AG09319 (cell line): ENCODE results near the gene BCL2L15.

Source experiments
- DNase-seq: peaks from one replicate; pipeline ENCODE4 v3.0.0-alpha.2; 2010; ENCODE audit warnings: low read depth; ENCODE audit errors: extremely low read depth
- TF ChIP-seq, protein P1 (sequence below): IDR thresholded peaks from 2 replicates; pipeline ENCODE4 v1.5.1; 2011; ENCODE audit warnings: low read depth, mild to moderate bottlenecking, inconsistent platforms, low read length, moderate library complexity

The BCL2L15 gene

DNA sequence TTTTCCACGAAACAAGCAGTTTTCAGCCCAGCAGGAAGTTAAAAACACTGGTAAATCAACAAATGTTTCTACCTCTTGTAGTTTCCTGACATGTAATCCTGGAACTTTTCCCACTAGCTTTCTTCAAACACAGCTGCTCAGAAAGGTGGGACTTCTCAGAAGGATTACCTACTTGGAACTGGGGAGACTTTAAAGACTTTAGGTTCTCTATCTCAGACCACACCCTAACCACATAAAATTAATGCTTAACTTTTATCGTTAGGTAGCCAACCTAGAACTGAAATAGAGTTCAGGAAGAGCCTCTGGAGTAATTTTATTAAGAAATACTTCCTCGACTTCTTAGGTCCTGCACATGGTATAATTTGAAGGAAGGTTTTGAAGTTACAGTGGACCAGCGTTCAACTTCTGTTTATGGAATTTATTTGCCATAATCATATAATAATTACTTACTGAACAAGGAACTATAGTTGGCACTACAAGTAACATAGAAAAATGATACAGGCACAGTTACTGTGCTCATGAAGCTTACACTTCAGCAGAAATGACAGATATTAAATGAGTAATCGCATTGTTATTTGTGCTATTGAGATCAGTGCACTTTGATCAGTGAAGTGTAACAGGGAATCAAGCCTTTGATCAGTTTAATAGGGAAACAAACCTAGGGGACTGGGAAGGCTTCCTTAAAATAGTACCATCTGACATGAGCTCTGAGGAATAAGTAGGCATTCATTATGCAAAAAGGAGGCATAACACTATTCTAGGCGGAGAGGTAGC lies at the start of gene BCL2L15:
Gene BCL2L15, minus strand, starts transcription at position 180 of the 774 bp plus-strand sequence. CDS start 206 bp downstream, outside the sequence.
- TF ChIP-seq, protein P1, sequence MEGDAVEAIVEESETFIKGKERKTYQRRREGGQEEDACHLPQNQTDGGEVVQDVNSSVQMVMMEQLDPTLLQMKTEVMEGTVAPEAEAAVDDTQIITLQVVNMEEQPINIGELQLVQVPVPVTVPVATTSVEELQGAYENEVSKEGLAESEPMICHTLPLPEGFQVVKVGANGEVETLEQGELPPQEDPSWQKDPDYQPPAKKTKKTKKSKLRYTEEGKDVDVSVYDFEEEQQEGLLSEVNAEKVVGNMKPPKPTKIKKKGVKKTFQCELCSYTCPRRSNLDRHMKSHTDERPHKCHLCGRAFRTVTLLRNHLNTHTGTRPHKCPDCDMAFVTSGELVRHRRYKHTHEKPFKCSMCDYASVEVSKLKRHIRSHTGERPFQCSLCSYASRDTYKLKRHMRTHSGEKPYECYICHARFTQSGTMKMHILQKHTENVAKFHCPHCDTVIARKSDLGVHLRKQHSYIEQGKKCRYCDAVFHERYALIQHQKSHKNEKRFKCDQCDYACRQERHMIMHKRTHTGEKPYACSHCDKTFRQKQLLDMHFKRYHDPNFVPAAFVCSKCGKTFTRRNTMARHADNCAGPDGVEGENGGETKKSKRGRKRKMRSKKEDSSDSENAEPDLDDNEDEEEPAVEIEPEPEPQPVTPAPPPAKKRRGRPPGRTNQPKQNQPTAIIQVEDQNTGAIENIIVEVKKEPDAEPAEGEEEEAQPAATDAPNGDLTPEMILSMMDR, result no peak
- no peak for DNase-seq

DNA sequence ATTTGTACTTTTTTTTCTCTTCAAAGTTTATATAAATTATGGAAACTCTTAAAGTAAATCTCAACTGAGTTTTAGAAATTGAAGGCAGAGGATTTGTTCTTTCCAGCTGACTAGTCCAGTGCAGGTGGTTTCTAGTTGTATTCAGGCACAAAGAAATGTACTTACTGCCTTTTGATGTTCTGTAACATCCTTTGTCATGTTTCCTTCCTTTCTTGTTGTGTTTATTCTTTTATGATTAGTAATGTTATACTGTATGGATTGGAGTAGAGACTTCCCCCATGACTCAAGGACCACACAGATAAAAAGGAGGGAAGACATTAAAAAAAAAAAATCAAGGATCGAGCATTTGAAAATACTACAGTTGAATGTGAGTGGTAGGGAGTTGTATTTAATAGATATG lies 49.8 kb upstream of the BCL2L15 start:
- TF ChIP-seq, protein P1, result no peak
- DNase-seq, result no peak

DNA sequence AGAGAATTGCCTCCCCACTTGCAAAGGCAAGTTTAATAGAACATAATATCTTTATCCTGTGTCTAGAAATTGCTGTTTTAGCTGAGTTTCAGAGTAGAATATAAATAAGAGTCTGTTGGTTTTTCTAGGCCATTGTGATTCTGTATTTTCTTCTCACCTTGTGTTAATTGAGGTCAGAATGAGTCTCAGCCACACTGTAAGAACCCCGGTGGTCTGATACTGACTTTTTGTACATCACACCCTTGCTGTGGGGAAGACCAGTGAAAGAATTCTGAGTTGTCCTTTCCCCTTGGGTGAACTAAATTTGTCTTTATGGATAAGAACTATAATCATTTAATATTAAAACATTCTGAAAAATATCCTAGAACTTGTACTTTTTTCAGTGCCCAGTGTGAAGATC lies 48.6 kb upstream of the BCL2L15 start:
- DNase-seq, result no peak
- TF ChIP-seq, protein P1, result no peak

DNA sequence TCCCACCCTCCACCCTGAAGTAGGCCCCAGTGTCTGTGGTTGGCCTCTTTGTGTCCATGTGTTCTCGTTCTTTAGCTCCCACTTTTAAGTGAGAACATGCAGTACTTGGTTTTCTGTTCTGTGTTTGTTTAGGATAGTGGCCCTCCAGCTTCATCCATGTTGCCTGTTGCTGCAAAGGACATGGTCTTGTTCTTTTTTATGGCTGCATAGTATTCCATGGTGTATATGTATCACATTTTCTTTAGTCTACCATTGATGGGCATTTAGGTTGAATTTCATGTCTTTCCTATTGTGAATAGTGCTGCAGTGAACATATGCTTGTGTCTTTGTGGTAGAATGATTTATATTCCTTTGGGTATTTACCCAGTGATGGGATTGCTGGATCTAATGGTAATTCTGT lies 47.8 kb upstream of the BCL2L15 start:
- TF ChIP-seq, protein P1, result no peak

DNA sequence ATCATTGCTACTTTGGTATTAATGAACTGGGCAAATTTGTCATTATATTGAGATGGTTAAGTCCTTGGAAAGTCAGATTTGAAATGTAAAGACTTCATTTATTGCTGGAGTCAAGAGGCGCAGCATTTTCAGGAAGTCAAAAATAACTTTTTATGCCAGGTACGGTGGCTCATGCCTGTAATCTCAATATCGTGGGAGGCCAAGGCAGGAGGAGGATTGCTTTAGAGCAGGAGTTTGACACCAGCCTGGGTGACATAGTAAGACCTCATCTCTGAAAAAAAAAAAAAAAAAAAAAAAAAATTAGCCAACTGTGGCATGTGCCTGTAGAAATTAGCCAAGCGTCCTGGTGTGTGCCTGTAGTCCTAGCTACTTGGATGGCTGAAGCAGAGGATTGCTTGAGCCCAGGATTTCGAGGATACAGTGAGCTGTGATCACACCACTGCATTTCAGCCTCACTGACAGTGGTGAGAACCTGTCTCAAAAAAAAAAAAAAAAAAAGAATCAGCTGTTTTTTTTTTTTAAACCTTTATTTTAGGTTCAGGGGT lies 47.2 kb upstream of the BCL2L15 start:
- TF ChIP-seq, protein P1, result no peak
- no peak for DNase-seq

More for the DNA sequence above, 47.8 kb upstream of the BCL2L15 start:
- no peak for DNase-seq

DNA sequence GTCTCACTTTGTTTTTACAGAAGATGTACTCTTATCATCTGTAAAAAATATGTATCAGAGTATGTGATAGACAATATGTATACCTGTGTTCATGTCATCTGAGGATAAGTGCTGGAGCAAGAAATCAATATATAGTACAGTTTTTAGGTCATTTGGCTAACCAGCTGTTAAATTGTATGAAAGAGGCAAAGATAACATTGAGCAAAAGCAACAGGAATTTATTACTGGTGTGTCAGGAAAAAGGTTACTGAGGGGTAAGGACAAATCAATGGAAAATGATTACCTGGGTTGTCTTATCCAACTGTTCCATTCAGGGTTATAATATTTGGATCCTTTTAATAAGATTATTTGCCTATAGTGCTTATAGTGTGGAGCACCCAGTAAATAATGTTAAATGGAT lies 46.6 kb upstream of the BCL2L15 start:
- DNase-seq, result no peak
- TF ChIP-seq, protein P1, result no peak

DNA sequence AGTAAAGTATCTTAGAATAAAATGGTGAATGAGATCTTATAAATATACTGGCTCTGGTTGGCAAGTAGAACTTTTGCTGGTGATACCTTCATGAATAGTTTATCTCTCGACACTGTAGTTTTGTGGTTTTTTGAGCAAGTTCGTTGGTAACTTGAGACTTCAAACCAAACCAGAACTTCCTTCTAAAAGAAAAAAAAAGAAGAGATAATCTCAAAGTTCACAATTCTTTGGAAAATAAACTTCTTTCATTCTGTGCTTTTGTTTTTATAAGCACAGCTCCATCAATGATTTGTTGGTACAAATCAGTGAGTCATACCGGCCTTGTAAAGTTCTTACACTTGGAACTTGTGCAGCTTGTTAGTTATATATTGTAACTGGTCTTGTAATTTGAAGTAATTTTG lies 44.1 kb upstream of the BCL2L15 start:
- TF ChIP-seq, protein P1, result no peak
- no peak for DNase-seq
